ENCODE results near the gene ANKRD40CL.
"Not testable (repeated sequence)": the region's sequence is repeated elsewhere in the genome, so short reads cannot be mapped to it uniquely, and the experiment has no call there.

Gene ANKRD40CL

GRCh38 chr17:50758524-50758923 lies 8.8 kb downstream of the ANKRD40CL start:
- DNase-seq = no peak

GRCh38 chr17:50754521-50754920 lies 12.8 kb downstream of the ANKRD40CL start:
- no peak for DNase-seq

GRCh38 chr17:50749245-50749644 lies 18.1 kb downstream of the ANKRD40CL start:
- no peak for DNase-seq

GRCh38 chr17:50745631-50746030 lies 21.7 kb downstream of the ANKRD40CL start:
- DNase-seq = no peak

- no peak for DNase-seq
These were observed 28.2 kb downstream of the ANKRD40CL start for GRCh38 chr17:50739098-50739497.

GRCh38 chr17:50737118-50737698 lies 30.1 kb downstream of the ANKRD40CL start:
- no peak for DNase-seq

- DNase-seq = no peak
These were observed 32.0 kb downstream of the ANKRD40CL start for GRCh38 chr17:50735287-50735686.

GRCh38 chr17:50731575-50732460 lies 35.5 kb downstream of the ANKRD40CL start:
- no peak for DNase-seq

- no peak for DNase-seq
These were observed 38.2 kb downstream of the ANKRD40CL start for GRCh38 chr17:50728881-50729765.

- DNase-seq = no peak
These were observed 39.2 kb downstream of the ANKRD40CL start for GRCh38 chr17:50728112-50728429.

- no peak for DNase-seq
These were observed 41.3 kb downstream of the ANKRD40CL start for GRCh38 chr17:50725769-50726655.

- DNase-seq = not testable (repeated sequence)
These were observed 42.7 kb downstream of the ANKRD40CL start for GRCh38 chr17:50724622-50725021.

GRCh38 chr17:50722746-50723145 lies 44.6 kb downstream of the ANKRD40CL start:
- no peak for DNase-seq

- DNase-seq = no peak
These were observed 45.9 kb downstream of the ANKRD40CL start for GRCh38 chr17:50721194-50722010.

- no peak for DNase-seq
These were observed 47.2 kb downstream of the ANKRD40CL start for GRCh38 chr17:50719924-50720794.

- DNase-seq = peak; percentile 91
These were observed 48.0 kb downstream of the ANKRD40CL start, which contains the start of gene LUC7L3 for GRCh38 chr17:50719144-50719923. Gene LUC7L3, plus strand, starts transcription at chr17:50719603. Its CDS starts 130 bp downstream, at chr17:50719733.

GRCh38 chr17:50715471-50715870 lies 51.8 kb downstream of the ANKRD40CL start:
- no peak for DNase-seq

GRCh38 chr17:50712641-50713040 lies 54.7 kb downstream of the ANKRD40CL start:
- DNase-seq = no peak
